Heart left ventricle (tissue), 13 donors: ENCODE data around the gene NID2.

Source experiments
- CTCF ChIP-seq, 12 donors: fragments of 200-600 bp; sonication (generic) in 4 of 12; IDR thresholded peaks; one replicate each; pipeline versions ENCODE4 v1.5.0 to v1.8.0; 2018 to 2022; ENCODE audit warnings: antibody characterized with exemption in 12 of 12, mild to moderate bottlenecking in 5 of 12
- POLR2A ChIP-seq, 2 donors: fragments of 450-650 bp; IDR thresholded peaks; one replicate each; pipeline ENCODE4 v1.6.1; 2017; ENCODE audit warnings: antibody characterized with exemption in 2 of 2, mild to moderate bottlenecking in 2 of 2, moderate library complexity in 2 of 2
- donor health status: ischemic (EF 13 %, LVEDD 7.1; RV severe dilation, severe dysfunction).
- donor health status: DM: no; HTN: yes; CAD: no.
- donor health status: DM: no; HTN: no; CAD: no.
- donor health status: ischemic (EF 25% LVEDD 6.9; RV normal size, moderate dysfunction).
- donor health status: ischemic (EF 25% LVEDD 5.7; RV mildly dilated, moderate dysfunction).
- donor health status: ischemic (EF 35%, LVEDD 5.7; RV mildly dilated, moderate dysfunction).
- donor health status: nonischemic (EF 11% LVEDD 7.7; RV severe dilation, severe dysfunction).
- donor health status: DM: yes; HTN: yes; CAD: no.
- donor health status: PGD.
- donor health status: ischemic (EF 29% LVEDD 5.4; RV normal size, mild dysfunction).
- donor health status: nonischemic (EF 23%, LVEDD 6.1; RV moderate dilation, normal function).

- TF ChIP-seq CTCF (IDR thresholded peaks at IDR 0.05) (no peak), POLR2A (IDR thresholded peaks at IDR 0.05) (no peak)
These were observed 15.8 kb downstream of the NID2 start for GRCh38 chr14:52053044-52053443.
